SK-N-SH (cell line): ENCODE results near the gene POU6F2.

Source experiments
- CTCF ChIP-seq: fragments of 200-600 bp; sonication (generic); IDR thresholded peaks from 2 replicates; pipeline ENCODE4 v1.6.1; 2017; ENCODE audit warnings: antibody characterized with exemption, mild to moderate bottlenecking, moderate library complexity
- ELF1 ChIP-seq: IDR thresholded peaks from 2 replicates; pipeline ENCODE4 v1.4.0; 2012
- EP300 ChIP-seq, 2 experiments: IDR thresholded peaks; 2 replicates each; pipeline versions ENCODE4 v1.4.0 to v1.6.1; 2012; ENCODE audit warnings: borderline replicate concordance in 1 of 2, low read depth in 1 of 2, low read length in 1 of 2
- EZH2phosphoT487 ChIP-seq: fragments of 200-600 bp; sonication (generic); IDR thresholded peaks from 2 replicates; pipeline ENCODE4 v1.6.1; 2017; ENCODE audit warnings: low read depth, mixed run types, mild to moderate bottlenecking, antibody characterized with exemption, moderate library complexity, borderline replicate concordance
- GABPA ChIP-seq: IDR thresholded peaks from 2 replicates; pipeline ENCODE4 v1.4.0; 2012; ENCODE audit warnings: low read depth, mild to moderate bottlenecking
- MXI1 ChIP-seq: IDR thresholded peaks from 2 replicates; pipeline ENCODE4 v1.6.1; 2012; ENCODE audit warnings: mild to moderate bottlenecking, low read depth, low read length, improper control_type of control experiment
- USF1 ChIP-seq: IDR thresholded peaks from 2 replicates; pipeline ENCODE4 v1.4.0; 2012; ENCODE audit warnings: low read depth, borderline replicate concordance
- YY1 ChIP-seq: IDR thresholded peaks from 2 replicates; pipeline ENCODE4 v1.4.0; 2012; ENCODE audit warnings: low read depth, mild to moderate bottlenecking

- TF ChIP-seq CTCF (no peak), EZH2phosphoT487 (no peak), ELF1 (no peak), MXI1 (no peak), USF1 (no peak), EP300 (IDR thresholded peaks at IDR 0.05; ENCODE audit: borderline replicate concordance in 1 of 2, low read depth in 1 of 2, low read length in 1 of 2) (no peak), YY1 (no peak), GABPA (no peak)
Observed at GRCh38 chr7:39102234-39102633, 124.5 kb downstream of the POU6F2 start.
